Frontal cortex (tissue), 4 donors: ENCODE results near the gene CLHC1. TPM values are rescaled to one million over a fixed set of nuclear protein-coding genes. Genes with fewer than 3 reads are reported as not detected.
"Not testable (repeated sequence)": the region's sequence is repeated elsewhere in the genome, so short reads cannot be mapped to it uniquely, and the experiment has no call there.

ENCODE experiments used
- DNase-seq, 2 donors: peaks; one replicate each; pipeline ENCODE4 v3.0.0; 2012; ENCODE audit warnings: low spot score in 2 of 2
- FAIRE-seq: peaks from 2 replicates; lab custom pipeline; 2012; peaks lifted over from hg19 to GRCh38; lab: Jason Lieb, UNC
- total RNA-seq: library from RNA; depleted of rRNA; stranded (reverse); fragments of >200 nt; gene quantifications from one replicate; pipeline ENCODE4 v1.2.3, GENCODE V29; 2014
- donor health status: control.
- donor health status: control.
- donor health status: control.

Gene CLHC1
- total RNA-seq, 1 donor from 2014 or later, result 48.1 TPM

- no peak for DNase-seq
Observed at GRCh38 chr2:55140316-55141219, 91.5 kb downstream of the CLHC1 start.

GRCh38 chr2:55139305-55139704 lies 92.8 kb downstream of the CLHC1 start:
- FAIRE-seq (no peak), DNase-seq (no peak)

More at GRCh38 chr2:55140316-55141219, 91.5 kb downstream of the CLHC1 start:
- no peak for FAIRE-seq

GRCh38 chr2:55138882-55139229 lies 93.2 kb downstream of the CLHC1 start:
- no peak for DNase-seq
- no peak for FAIRE-seq

GRCh38 chr2:55138014-55138881 lies 93.8 kb downstream of the CLHC1 start:
- DNase-seq, result no peak
- FAIRE-seq, result no peak

GRCh38 chr2:55137024-55137958 lies 94.8 kb downstream of the CLHC1 start:
- FAIRE-seq, result no peak
- DNase-seq, result peak in 1 of 2 donors; percentile 21

GRCh38 chr2:55136138-55136541 lies 96.0 kb downstream of the CLHC1 start:
- FAIRE-seq (no peak), DNase-seq (no peak)

GRCh38 chr2:55135491-55135890 lies 96.6 kb downstream of the CLHC1 start:
- FAIRE-seq (no peak), DNase-seq (no peak)

- no peak for FAIRE-seq
- no peak for DNase-seq
Observed at GRCh38 chr2:55134316-55134706, 97.8 kb downstream of the CLHC1 start.

- peak; percentile 57 for FAIRE-seq
- DNase-seq, result peak; percentile 42 to 46
Observed at GRCh38 chr2:55133467-55134315, 98.4 kb downstream of the CLHC1 start.

- DNase-seq, result no peak
- FAIRE-seq, result no peak
Observed at GRCh38 chr2:55130849-55131248, 101.2 kb downstream of the CLHC1 start.

GRCh38 chr2:55126643-55127042 lies 105.5 kb downstream of the CLHC1 start:
- not testable (repeated sequence) for FAIRE-seq, DNase-seq

Other genes starting within 250 kb of the CLHC1 start
- gene RTN4, start 181.8 kb downstream of the CLHC1 start, total RNA-seq, result 726 TPM
- 726 TPM for gene RPS27A, start 395 bp upstream of the CLHC1 start, total RNA-seq
- 29.8 TPM for gene MTIF2, start 36.9 kb upstream of the CLHC1 start, total RNA-seq
- 273 TPM for gene CCDC88A, start 187.6 kb upstream of the CLHC1 start, total RNA-seq